Body of pancreas (tissue), 4 donors: ENCODE measurements around the gene GAREM1. TPM values are rescaled to one million over a fixed set of nuclear protein-coding genes. Genes with fewer than 3 reads are reported as not detected.
"Not testable (repeated sequence)": the region's sequence is repeated elsewhere in the genome, so short reads cannot be mapped to it uniquely, and the experiment has no call there.

ENCODE experiments used
- ATAC-seq: fragments of 150-250 bp; one replicate; pipeline ENCODE4 v1.9.1; 2016
- DNase-seq, 4 donors: peaks; one replicate each; pipeline ENCODE4 v3.0.0-alpha.2; 2019
- H3K27ac ChIP-seq, 4 donors: fragments of 200-600 bp; sonication (generic); 1 replicate in 3 of 4; 2 replicates in 1 of 4; pipeline versions ENCODE4 v1.5.1 to v1.6.1; 2016 to 2019; ENCODE audit warnings: mild to moderate bottlenecking in 1 of 4, mixed read lengths in 1 of 4, moderate library complexity in 1 of 4
- H3K27me3 ChIP-seq, 2 donors: fragments of 200-600 bp; sonication (generic); one replicate each; pipeline ENCODE4 v1.6.0; 2016; ENCODE audit warnings: mild to moderate bottlenecking in 1 of 2
- H3K36me3 ChIP-seq, 2 donors: fragments of 200-600 bp; sonication (generic); replicated peaks in 1 of 2; 2 replicates each; pipeline ENCODE4 v1.5.1; 2016; ENCODE audit warnings: low read depth in 2 of 2; ENCODE audit not compliant: insufficient read depth in 1 of 2
- H3K4me1 ChIP-seq: fragments of 200-600 bp; sonication (generic); one replicate; pipeline ENCODE4 v1.6.0; 2016
- H3K4me3 ChIP-seq, 2 donors: fragments of 200-600 bp; sonication (generic); 1 replicate in 1 of 2; 2 replicates in 1 of 2; pipeline ENCODE4 v1.5.1; 2016 to 2019
- H3K9me3 ChIP-seq, 3 donors: fragments of 200-600 bp; sonication (generic); 1 replicate in 2 of 3; 2 replicates in 1 of 3; pipeline ENCODE4 v1.5.1; 2016
- CTCF ChIP-seq, 7 experiments: fragments of 450-650 bp in 4 of 7; fragments of 200-600 bp in 3 of 7; sonication (generic) in 3 of 7; IDR thresholded peaks; one replicate each; pipeline ENCODE4 v1.5.1; 2016 to 2019; ENCODE audit warnings: antibody characterized with exemption in 7 of 7
- POLR2A ChIP-seq, 3 donors: fragments of 450-650 bp; IDR thresholded peaks; one replicate each; pipeline ENCODE4 v1.6.1; 2016; ENCODE audit warnings: antibody characterized with exemption in 3 of 3, mild to moderate bottlenecking in 2 of 3
- WGBS, 2 donors: methylation state at CpG; one replicate each; pipeline ENCODE4 v1.1.5; 2017; 5-methylcytosine and 5-hydroxymethylcytosine counted together
- intact Hi-C: fragments of 100-400 bp; cut with DNase I; formaldehyde crosslinking; loops from one replicate; pipeline ENCODE4 v1.15.1; 2023
- total RNA-seq, 2 donors: library from RNA; depleted of rRNA; stranded (reverse); fragments of >200 nt; gene quantifications; one replicate each; pipeline ENCODE4 v1.1.0, GENCODE V29; 2016

The GAREM1 gene
- total RNA-seq, 2 donors from 2014 or later, result 16.1 to 16.8 TPM

DNA sequence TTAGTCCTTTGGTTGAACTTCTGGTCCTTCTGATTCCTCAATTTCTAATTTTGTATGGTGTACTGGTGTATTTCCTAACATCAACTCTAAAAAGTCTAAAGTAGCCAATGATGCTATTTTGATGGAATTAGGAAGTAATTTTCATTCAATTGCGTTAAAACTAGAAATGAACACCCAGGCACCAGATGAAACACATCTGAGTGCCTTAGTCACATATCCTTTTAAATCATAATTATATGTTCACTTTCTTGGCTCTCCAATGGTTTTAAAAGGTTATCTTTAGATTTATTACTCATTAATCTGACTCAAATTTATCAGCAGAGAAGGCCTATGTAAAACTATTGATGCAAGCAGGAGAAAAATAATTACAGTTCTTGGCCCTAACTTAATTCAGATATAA is 119.7 kb downstream of the GAREM1 start:
- intact Hi-C loops, result no loop called here
- H3K4me1 ChIP-seq, result peaks cover 42% of the 10 kb centered on the region

GRCh38 chr18:32349728-32350395 is 120.8 kb downstream of the GAREM1 start:
- intact Hi-C loops, result no loop called here
- Histone ChIP-seq H3K27ac (peak overlapping the region; percentile 70 to 82 (median 76)), H3K36me3 (no peaks in the 10 kb centered on the region), H3K27me3 (no peaks in the 10 kb centered on the region), H3K4me1 (peaks cover 37% of the 10 kb centered on the region), H3K9me3 (no peaks in the 10 kb centered on the region), H3K4me3 (no peak overlapping the region)
- 7 to 8% methylated on average over 4 of the region's 4 CpGs for WGBS, 2 donors
- ATAC-seq (peak; percentile 96), DNase-seq (peak; percentile 88 to 91 (median 89))
- TF ChIP-seq CTCF (IDR thresholded peaks at IDR 0.05) (no peak), POLR2A (IDR thresholded peaks at IDR 0.05) (peak in 1 of 3 donors; percentile 16)

More for the DNA sequence above, 119.7 kb downstream of the GAREM1 start:
- 33 to 63% methylated on average over 1 of the region's 1 CpG for WGBS, 2 donors
- no peaks in the 10 kb centered on the region for H3K9me3 ChIP-seq
- DNase-seq (no peak), ATAC-seq (peak; percentile 20)
- H3K27me3 ChIP-seq, result no peaks in the 10 kb centered on the region
- no peak overlapping the region for H3K4me3 ChIP-seq
- H3K36me3 ChIP-seq, result no peaks in the 10 kb centered on the region
- peak overlapping the region; percentile 70 to 82 (median 76) for H3K27ac ChIP-seq
- no peak for TF ChIP-seq CTCF (IDR thresholded peaks at IDR 0.05)
- no peak for TF ChIP-seq POLR2A (IDR thresholded peaks at IDR 0.05)

DNA sequence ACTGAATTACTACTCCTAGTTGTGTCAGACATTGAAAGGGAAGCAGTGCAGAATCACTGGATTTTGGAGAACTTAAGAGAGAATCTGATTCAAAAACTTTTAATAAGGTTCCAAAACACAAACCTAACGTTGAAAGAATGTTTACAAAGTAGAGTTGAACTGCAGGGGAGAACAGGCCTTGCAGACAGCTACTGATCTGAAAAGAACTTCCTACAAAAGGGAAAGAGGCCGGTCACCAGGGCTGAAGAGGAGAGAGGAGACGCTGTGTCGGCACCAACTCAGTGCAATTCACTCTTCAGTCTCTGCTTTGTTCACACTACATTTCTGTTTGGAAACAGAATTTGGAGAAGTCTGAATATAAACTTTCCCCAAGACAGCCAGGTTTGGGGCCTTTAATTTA is 124.0 kb downstream of the GAREM1 start:
- ATAC-seq (no peak), DNase-seq (no peak)
- Histone ChIP-seq H3K27me3 (no peaks in the 10 kb centered on the region), H3K4me1 (peaks cover 27% of the 10 kb centered on the region), H3K36me3 (no peaks in the 10 kb centered on the region), H3K9me3 (no peaks in the 10 kb centered on the region), H3K27ac (peak overlapping the region in 2 of 4 donors; percentile 4 to 41), H3K4me3 (no peak overlapping the region)
- intact Hi-C loops, result no loop called here
- WGBS, 2 donors, result 48 to 61% methylated on average over 4 of the region's 4 CpGs
- TF ChIP-seq POLR2A (IDR thresholded peaks at IDR 0.05), result no peak
- no peak for TF ChIP-seq CTCF (IDR thresholded peaks at IDR 0.05)

DNA sequence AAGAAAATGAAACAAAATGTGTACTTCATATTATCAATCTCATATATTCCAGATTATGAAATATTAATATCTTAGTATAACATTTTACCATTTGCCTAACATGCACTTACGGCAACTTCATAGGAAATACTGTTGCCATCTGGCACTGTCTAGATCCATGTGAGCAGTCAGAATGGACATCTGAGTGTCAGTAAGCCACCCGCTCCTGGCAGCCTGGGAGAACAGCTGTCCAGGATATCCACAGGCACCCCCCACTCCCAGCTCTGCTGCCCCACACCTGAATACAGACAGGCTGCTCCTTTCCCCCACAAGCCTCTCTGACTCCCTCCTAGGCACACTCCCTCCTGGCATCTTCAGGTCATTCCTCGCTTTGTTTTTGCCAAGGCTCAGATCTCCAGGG is 127.0 kb downstream of the GAREM1 start:
- 89 to 97% methylated on average over 3 of the region's 3 CpGs for WGBS, 2 donors
- no peak for TF ChIP-seq POLR2A (IDR thresholded peaks at IDR 0.05)
- no peak for TF ChIP-seq CTCF (IDR thresholded peaks at IDR 0.05)
- intact Hi-C loops, result no loop called here

GRCh38 chr18:32341112-32341511 is 129.6 kb downstream of the GAREM1 start:
- H3K4me1 ChIP-seq, H3K27ac ChIP-seq, DNase-seq, intact Hi-C loops, H3K36me3 ChIP-seq, ATAC-seq, H3K27me3 ChIP-seq, H3K9me3 ChIP-seq, H3K4me3 ChIP-seq: not testable (repeated sequence)
- WGBS, 2 donors, result 89 to 98% methylated on average over 3 of the region's 3 CpGs

More for the DNA sequence above, 127.0 kb downstream of the GAREM1 start:
- Histone ChIP-seq H3K9me3 (no peaks in the 10 kb centered on the region), H3K27me3 (no peaks in the 10 kb centered on the region), H3K36me3 (no peaks in the 10 kb centered on the region), H3K4me3 (no peak overlapping the region), H3K27ac (no peak overlapping the region), H3K4me1 (peaks cover 8% of the 10 kb centered on the region)
- no peak for DNase-seq
- ATAC-seq, result no peak
